HK-2 (cell line): ENCODE data around the gene ERC1.

Experiments
- DNase-seq: peaks from one replicate; pipeline ENCODE4 v3.0.0-alpha.2; 2018; ENCODE audit not compliant: unreplicated experiment

ERC1 gene

GRCh38 chr12:1439687-1440086 is 448.7 kb downstream of the ERC1 start:
- DNase-seq = no peak

- no peak for DNase-seq
Measured at GRCh38 chr12:1443421-1444141, 452.6 kb downstream of the ERC1 start.

- DNase-seq = no peak
Measured at GRCh38 chr12:1444142-1444516, 453.1 kb downstream of the ERC1 start.

GRCh38 chr12:1445807-1446206 is 454.8 kb downstream of the ERC1 start:
- DNase-seq = no peak

GRCh38 chr12:1448336-1448735 is 457.3 kb downstream of the ERC1 start:
- DNase-seq = no peak

GRCh38 chr12:1453810-1454209 is 462.8 kb downstream of the ERC1 start:
- no peak for DNase-seq

GRCh38 chr12:1456885-1457284 is 465.9 kb downstream of the ERC1 start:
- no peak for DNase-seq

GRCh38 chr12:1457901-1458300 is 466.9 kb downstream of the ERC1 start:
- peak; percentile 18 for DNase-seq

GRCh38 chr12:1459339-1459738 is 468.3 kb downstream of the ERC1 start:
- DNase-seq = no peak

GRCh38 chr12:1463073-1463905 is 472.3 kb downstream of the ERC1 start:
- DNase-seq = no peak

- DNase-seq = no peak
Measured at GRCh38 chr12:1464925-1465324, 473.9 kb downstream of the ERC1 start.

GRCh38 chr12:1465990-1466389 is 475.0 kb downstream of the ERC1 start:
- no peak for DNase-seq

GRCh38 chr12:1466481-1467154 is 475.6 kb downstream of the ERC1 start:
- DNase-seq = no peak

GRCh38 chr12:1467710-1468109 is 476.7 kb downstream of the ERC1 start:
- no peak for DNase-seq

GRCh38 chr12:1469070-1469469 is 478.0 kb downstream of the ERC1 start:
- no peak for DNase-seq

GRCh38 chr12:1470051-1470450 is 479.0 kb downstream of the ERC1 start:
- DNase-seq = no peak

- no peak for DNase-seq
Measured at GRCh38 chr12:1471224-1471623, 480.2 kb downstream of the ERC1 start.

GRCh38 chr12:1473418-1473817 is 482.4 kb downstream of the ERC1 start:
- DNase-seq = peak; percentile 63

GRCh38 chr12:1474041-1474573 is 483.1 kb downstream of the ERC1 start:
- peak; percentile 77 for DNase-seq

- DNase-seq = peak; percentile 67
Measured at GRCh38 chr12:1474574-1475153, 483.6 kb downstream of the ERC1 start.

- no peak for DNase-seq
Measured at GRCh38 chr12:1479645-1480044, 488.6 kb downstream of the ERC1 start.

GRCh38 chr12:1481326-1481725 is 490.3 kb downstream of the ERC1 start:
- no peak for DNase-seq
